ENCODE data around the gene BMP7. TPM values are rescaled to one million over a fixed set of nuclear protein-coding genes. Genes with fewer than 3 reads are reported as not detected.

The BMP7 gene
- total and polyA plus RNA-seq, 9 of the 15 experiments (the other 6 are each of a cell fraction or from before 2014, with no cell fraction given): 0.18 TPM; not detected in 8

- TF ChIP-seq, protein P1, sequence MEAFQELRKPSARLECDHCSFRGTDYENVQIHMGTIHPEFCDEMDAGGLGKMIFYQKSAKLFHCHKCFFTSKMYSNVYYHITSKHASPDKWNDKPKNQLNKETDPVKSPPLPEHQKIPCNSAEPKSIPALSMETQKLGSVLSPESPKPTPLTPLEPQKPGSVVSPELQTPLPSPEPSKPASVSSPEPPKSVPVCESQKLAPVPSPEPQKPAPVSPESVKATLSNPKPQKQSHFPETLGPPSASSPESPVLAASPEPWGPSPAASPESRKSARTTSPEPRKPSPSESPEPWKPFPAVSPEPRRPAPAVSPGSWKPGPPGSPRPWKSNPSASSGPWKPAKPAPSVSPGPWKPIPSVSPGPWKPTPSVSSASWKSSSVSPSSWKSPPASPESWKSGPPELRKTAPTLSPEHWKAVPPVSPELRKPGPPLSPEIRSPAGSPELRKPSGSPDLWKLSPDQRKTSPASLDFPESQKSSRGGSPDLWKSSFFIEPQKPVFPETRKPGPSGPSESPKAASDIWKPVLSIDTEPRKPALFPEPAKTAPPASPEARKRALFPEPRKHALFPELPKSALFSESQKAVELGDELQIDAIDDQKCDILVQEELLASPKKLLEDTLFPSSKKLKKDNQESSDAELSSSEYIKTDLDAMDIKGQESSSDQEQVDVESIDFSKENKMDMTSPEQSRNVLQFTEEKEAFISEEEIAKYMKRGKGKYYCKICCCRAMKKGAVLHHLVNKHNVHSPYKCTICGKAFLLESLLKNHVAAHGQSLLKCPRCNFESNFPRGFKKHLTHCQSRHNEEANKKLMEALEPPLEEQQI (IDR thresholded peaks at IDR 0.05): no peak
- TF ChIP-seq ZBTB11 (CRISPR knock-in tag; IDR thresholded peaks at IDR 0.05) (peak in 1 of 3 experiments; percentile 13; a peak in 2 of 6 replicates), ZNF277 (CRISPR knock-in tag; IDR thresholded peaks at IDR 0.05; ENCODE audit: borderline replicate concordance) (no peak)
- H3K9me1 ChIP-seq (ENCODE audit: control insufficient read depth, insufficient read depth, low read length): no peaks in the 10 kb centered on the region
- H4K20me1 ChIP-seq (replicated peaks; ENCODE audit: control insufficient read depth, insufficient read depth, low read length): peaks cover 5% of the 10 kb centered on the region; the same call in 1 of the 2 replicates
- DNase-seq (ENCODE audit: extremely low read depth in 1 of 4, low spot score in 3 of 4): no peak
- FAIRE-seq: no peak
- peaks cover 12 to 46% of the 10 kb centered on the region in 2 experiments; a peak in 4 of 5 replicates for H3K27me3 ChIP-seq (ENCODE audit: control insufficient read depth in 2 of 2, insufficient read depth in 2 of 2, low read length in 2 of 2)
- CTCF ChIA-PET (ENCODE audit: low intra/inter-chr PET ratio): no interaction called here
- H3K79me2 ChIP-seq (ENCODE audit: control insufficient read depth, insufficient read depth, low read length): no peaks in the 10 kb centered on the region
- no peak overlapping the region for H2AFZ ChIP-seq (ENCODE audit: low read depth, low read length)
- BruUV-seq (replicated peaks): no TSS peak
- no peak for ATAC-seq
- H3K4me2 ChIP-seq (ENCODE audit: insufficient read depth, low read length): no peak overlapping the region
- H3K4me3 ChIP-seq: no peak overlapping the region
- no peaks in the 10 kb centered on the region for H3K36me3 ChIP-seq (ENCODE audit: control insufficient read depth, insufficient read depth, low read length)
- WGBS (ENCODE audit: insufficient coverage, low coverage, missing lambda C conversion rate): 0% methylated on average over 12 of the region's 12 CpGs
- POLR2A ChIA-PET: no interaction called here
- no peak overlapping the region for H3K9ac ChIP-seq (ENCODE audit: insufficient read depth in 1 of 2, low read depth in 2 of 2, low read length in 2 of 2)
- H3K9me3 ChIP-seq (replicated peaks; ENCODE audit: control insufficient read depth, insufficient read depth, low read depth, low read length): no peaks in the 10 kb centered on the region
- H3K4me1 ChIP-seq (replicated peaks in 1 of 2; ENCODE audit: control insufficient read depth in 2 of 2, insufficient read depth in 2 of 2, low read length in 2 of 2): no peaks in the 10 kb centered on the region
- intact Hi-C loops (cut with micrococcal nuclease) (no loop called here), in situ Hi-C loops (cut with MboI) (no loop called here)
- no peak overlapping the region for H3K27ac ChIP-seq (ENCODE audit: extremely low read depth, low read depth, low read length)
Observed at GRCh38 chr20:57142667-57143066, 123.8 kb downstream of the BMP7 start.

Measured in K562 (cell line).